HepG2 (cell line): ENCODE measurements around the gene GDF7. TPM values are rescaled to one million over a fixed set of nuclear protein-coding genes. Genes with fewer than 3 reads are reported as not detected.

ENCODE experiments used
- ATAC-seq: fragments of 200-7000 bp; cut with Tn5 transposase; 3 replicates; pipeline ENCODE4 v1.9.1; 2020; ENCODE audit warnings: mild to moderate bottlenecking, moderate library complexity
- BruUV-seq: library from RNA; stranded (reverse); fragments of 400-500 nt; replicated peaks from 2 replicates; lab custom pipeline; 2021; lab: Mats Ljungman, UMichigan
- CTCF ChIA-PET: fragments of 300-600 bp; formaldehyde crosslinking; extraction: SDS; loops from one replicate; lab custom pipeline; 2021; ENCODE audit warnings: low total read pairs, inconsistent platforms, low intra/inter-chr PET ratio; lab: Yijun Ruan, JAX
- POLR2A ChIA-PET: fragments of 350-600 bp; sonication (Branson Sonifier 250); formaldehyde crosslinking; loops from one replicate; lab custom pipeline; 2020; ENCODE audit warnings: antibody characterized with exemption, inconsistent platforms; lab: Yijun Ruan, JAX
- DNase-seq: peaks from one replicate; pipeline ENCODE4 v3.0.0-alpha.2; 2015; ENCODE audit warnings: low spot score
- FAIRE-seq: peaks from 3 replicates; lab custom pipeline; 2011; peaks lifted over from hg19 to GRCh38; lab: Jason Lieb, UNC
- H2AFZ ChIP-seq: one replicate; pipeline ENCODE4 v1.6.1; 2011; ENCODE audit warnings: low read length, inconsistent platforms
- H3K27ac ChIP-seq: fragments of 300-600 bp; 3 replicates; pipeline ENCODE4 v1.8.0; 2011; ENCODE audit warnings: mixed run types, mild to moderate bottlenecking, mixed read lengths, low read length, inconsistent platforms; ENCODE audit not compliant: insufficient read depth; ENCODE audit errors: extremely low read length
- H3K27me3 ChIP-seq, 2 experiments: fragments of 200-600 bp in 1 of 2; 2 replicates in 1 of 2; 3 replicates in 1 of 2; pipeline versions ENCODE4 v1.6.0 to v1.8.0; 2011; ENCODE audit warnings: low read length in 2 of 2, mild to moderate bottlenecking in 2 of 2, moderate library complexity in 2 of 2, inconsistent platforms in 1 of 2; ENCODE audit not compliant: insufficient read depth in 2 of 2, control insufficient read depth in 1 of 2
- H3K36me3 ChIP-seq, 2 experiments: fragments of 200-600 bp in 1 of 2; replicated peaks in 1 of 2; 2 replicates in 1 of 2; 3 replicates in 1 of 2; pipeline versions ENCODE4 v1.5.1 to v1.8.0; 2011; ENCODE audit warnings: low read length in 2 of 2, inconsistent platforms in 1 of 2; ENCODE audit not compliant: insufficient read depth in 2 of 2, control insufficient read depth in 1 of 2
- H3K4me1 ChIP-seq: 2 replicates; pipeline ENCODE4 v1.5.1; 2012; ENCODE audit warnings: low read length, inconsistent platforms; ENCODE audit not compliant: insufficient read depth
- H3K4me2 ChIP-seq: 2 replicates; pipeline ENCODE4 v1.6.0; 2011; ENCODE audit warnings: low read depth, low read length, inconsistent platforms
- H3K4me3 ChIP-seq, 3 experiments: fragments of 200-600 bp in 1 of 3; sonication (generic), shearing (Covaris generic) in 1 of 3; replicated peaks in 1 of 3; 2 replicates each; pipeline ENCODE4 v1.5.1; 2011 to 2016; ENCODE audit warnings: low read length in 3 of 3, inconsistent platforms in 2 of 3, low read depth in 2 of 3, mild to moderate bottlenecking in 2 of 3, control low read depth in 1 of 3, mixed read lengths in 1 of 3; ENCODE audit not compliant: insufficient read depth in 1 of 3
- H3K79me2 ChIP-seq: one replicate; pipeline ENCODE4 v1.6.1; 2011; ENCODE audit warnings: low read length, inconsistent platforms; ENCODE audit not compliant: insufficient read depth
- H3K9ac ChIP-seq: 2 replicates; pipeline ENCODE4 v1.6.0; 2011; ENCODE audit warnings: mild to moderate bottlenecking, low read depth, low read length, inconsistent platforms; ENCODE audit not compliant: insufficient read depth
- H3K9me3 ChIP-seq: 2 replicates; pipeline ENCODE4 v1.5.1; 2012; ENCODE audit warnings: mild to moderate bottlenecking, low read length
- H4K20me1 ChIP-seq: 2 replicates; pipeline ENCODE4 v1.6.0; 2011; ENCODE audit warnings: inconsistent platforms, mild to moderate bottlenecking, low read length, moderate library complexity; ENCODE audit not compliant: insufficient read depth
- FIP1L1 ChIP-seq: fragments of 200-400 bp; formaldehyde crosslinking; IDR thresholded peaks from 2 replicates; pipeline ENCODE4 v1.6.1; 2018; ENCODE audit warnings: low read depth, mild to moderate bottlenecking, low read length, moderate library complexity, borderline replicate concordance; ENCODE audit not compliant: insufficient read depth
- IRF2 ChIP-seq: IDR thresholded peaks from 2 replicates; pipeline ENCODE4 v1.6.1; 2018; ENCODE audit warnings: missing genetic modification reagents, missing compliant biosample characterization
- NCOA1 ChIP-seq: sonication (generic); formaldehyde crosslinking; IDR thresholded peaks from 2 replicates; pipeline ENCODE4 v1.9.0; 2021; ENCODE audit warnings: missing genetic modification reagents
- NFKBIZ ChIP-seq: IDR thresholded peaks from 2 replicates; pipeline ENCODE4 v1.6.1; 2018; ENCODE audit warnings: missing genetic modification reagents, missing compliant biosample characterization
- ZNF704 ChIP-seq: sonication (generic); formaldehyde crosslinking; IDR thresholded peaks from 2 replicates; pipeline ENCODE4 v1.8.1; 2023; ENCODE audit warnings: mild to moderate bottlenecking, inconsistent platforms, moderate library complexity, missing genetic modification reagents, borderline replicate concordance
- ZNF772 ChIP-seq: sonication (generic); formaldehyde crosslinking; IDR thresholded peaks from 2 replicates; pipeline ENCODE4 v1.5.0; 2020; ENCODE audit warnings: mild to moderate bottlenecking, missing genetic modification reagents
- WGBS: methylation state at CpG from one replicate; pipeline ENCODE4 v1.1.6; 2017; ENCODE audit warnings: low lambda C conversion rate; 5-methylcytosine and 5-hydroxymethylcytosine counted together
- in situ Hi-C: cut with HindIII; loops from 2 replicates; pipeline ENCODE4 v1.10.0; 2017; ENCODE audit warnings: low pct_unique_long_range_greater_than_20kb; ENCODE audit not compliant: extremely low pct_ligation_motif_present
- intact Hi-C: fragments of 100-400 bp; cut with micrococcal nuclease; formaldehyde crosslinking; loops from one replicate; pipeline ENCODE4 v1.10.0; 2022; ENCODE audit not compliant: unreplicated experiment
- polyA plus RNA-seq, 8 experiments: library from polyadenylated mRNA; depleted of rRNA in 3 of 8; stranded (reverse) in 7 of 8; unstranded in 1 of 8; fragments of >200 nt; fragmentation: Illumina TruSeq in 4 of 8; extraction: Trizol in 4 of 8; gene quantifications; 2 replicates each; pipeline versions ENCODE4 v1.2.1 to v1.2.3, GENCODE V29; 2011 to 2016; ENCODE audit warnings: low read depth in 4 of 8, missing spikeins in 1 of 8, mixed read lengths in 1 of 8; ENCODE audit not compliant: insufficient read depth in 1 of 8
- total RNA-seq, 5 experiments: library from RNA; depleted of rRNA; stranded (reverse); fragments of >200 nt; fragmentation: Illumina TruSeq; extraction: Trizol; gene quantifications; 2 replicates each; pipeline ENCODE4 v1.2.3, GENCODE V29; 2016; ENCODE audit warnings: low read depth in 1 of 5

Gene GDF7
- total and polyA plus RNA-seq, 2 of the 13 experiments (the other 11 are each of a cell fraction or from before 2014, with no cell fraction given): 1.6 to 15.0 TPM

- Histone ChIP-seq H3K27ac (no peak overlapping the region), H3K27me3 (no peaks in the 10 kb centered on the region), H4K20me1 (no peaks in the 10 kb centered on the region), H3K4me3 (no peak overlapping the region), H3K9ac (no peak overlapping the region), H3K79me2 (no peaks in the 10 kb centered on the region), H3K4me1 (peaks cover 40% of the 10 kb centered on the region), H3K36me3 (peaks cover 6 to 26% of the 10 kb centered on the region in 2 experiments), H3K4me2 (no peak overlapping the region), H3K9me3 (no peaks in the 10 kb centered on the region), H2AFZ (no peak overlapping the region)
- 98% methylated on average over 3 of the region's 3 CpGs for WGBS
- no TSS peak for BruUV-seq
- no peak for DNase-seq
- intact Hi-C loops (no loop called here), in situ Hi-C loops (no loop called here)
- ChIA-PET POLR2A (no interaction called here), CTCF (no interaction called here)
- FAIRE-seq: no peak
- no peak for ATAC-seq
- TF ChIP-seq ZNF704 (CRISPR knock-in tag) (no peak), NFKBIZ (CRISPR knock-in tag) (no peak)
Observed at GRCh38 chr2:20693317-20693716, 26.4 kb downstream of the GDF7 start.

- in situ Hi-C loops: no loop called here
- no peaks in the 10 kb centered on the region for H3K79me2 ChIP-seq
- H3K4me3 ChIP-seq: no peak overlapping the region
- H3K27ac ChIP-seq: no peak overlapping the region
- H3K4me1 ChIP-seq: peaks cover 21% of the 10 kb centered on the region
- FAIRE-seq: peak; percentile 23
- WGBS: 98% methylated on average over 2 of the region's 2 CpGs
- ChIA-PET POLR2A (no interaction called here), CTCF (no interaction called here)
- no peak overlapping the region for H3K9ac ChIP-seq
- H3K4me2 ChIP-seq: no peak overlapping the region
- no peaks in the 10 kb centered on the region for H3K9me3 ChIP-seq
- no peak for TF ChIP-seq FIP1L1
- no peak for TF ChIP-seq IRF2
- no peak for TF ChIP-seq NCOA1 (CRISPR knock-in tag)
- no peak for TF ChIP-seq ZNF772 (CRISPR knock-in tag)
- TF ChIP-seq, all 625 proteins: peak for 0
- no TSS peak for BruUV-seq
- no peaks in the 10 kb centered on the region for H3K27me3 ChIP-seq
- peaks cover 5 to 33% of the 10 kb centered on the region in 2 experiments for H3K36me3 ChIP-seq
- intact Hi-C loops: no loop called here
- H2AFZ ChIP-seq: no peak overlapping the region
- ATAC-seq (no peak), DNase-seq (no peak)
- no peaks in the 10 kb centered on the region for H4K20me1 ChIP-seq
Observed at GRCh38 chr2:20696366-20696765, 29.4 kb downstream of the GDF7 start.
